ENCODE data around the gene KRTAP6-2.

GRCh38 chr21:30616125-30616524 lies 17.4 kb upstream of the KRTAP6-2 start, which contains the start of gene KRTAP20-1:
- no peak for TF ChIP-seq CTCF (IDR thresholded peaks at IDR 0.05)
- no peak for TF ChIP-seq POLR2A (IDR thresholded peaks at IDR 0.05)
